Activated CD8-positive, alpha-beta memory T cell treated with anti-CD3 and anti-CD28 coated beads, Interleukin-2, amount 50 U/mL, for 24 hours (primary cell): Measurements from ENCODE around the gene UBE2G2.

Experiments
- DNase-seq: peaks from one replicate; pipeline ENCODE4 v3.0.0-alpha.2; 2020; ENCODE audit errors: extremely low read depth

The UBE2G2 gene

GRCh38 chr21:44727757-44728156 lies 73.9 kb downstream of the UBE2G2 start:
- DNase-seq = no peak

GRCh38 chr21:44727321-44727720 lies 74.3 kb downstream of the UBE2G2 start:
- DNase-seq = no peak

GRCh38 chr21:44726826-44727225 lies 74.8 kb downstream of the UBE2G2 start:
- DNase-seq = no peak

GRCh38 chr21:44724926-44725325 lies 76.7 kb downstream of the UBE2G2 start:
- DNase-seq = no peak

- DNase-seq = no peak
These were observed 77.4 kb downstream of the UBE2G2 start for GRCh38 chr21:44724196-44724595.

- no peak for DNase-seq
These were observed 78.2 kb downstream of the UBE2G2 start for GRCh38 chr21:44723177-44724131.

- DNase-seq = no peak
These were observed 78.9 kb downstream of the UBE2G2 start for GRCh38 chr21:44722731-44723130.

- no peak for DNase-seq
These were observed 81.5 kb downstream of the UBE2G2 start for GRCh38 chr21:44720170-44720569.
